Tibial artery (tissue), 4 donors: Measurements from ENCODE around the gene CNTNAP2.
"Not testable (repeated sequence)": the region's sequence is repeated elsewhere in the genome, so short reads cannot be mapped to it uniquely, and the experiment has no call there.

ENCODE experiments used
- DNase-seq, 2 donors: peaks; one replicate each; pipeline ENCODE4 v3.0.0-alpha.2; 2019
- H3K27ac ChIP-seq, 2 donors: fragments of 200-600 bp; sonication (generic) in 1 of 2; 1 replicate in 1 of 2; 2 replicates in 1 of 2; pipeline ENCODE4 v1.5.1; 2018 to 2019; ENCODE audit warnings: mild to moderate bottlenecking in 1 of 2
- H3K27me3 ChIP-seq, 2 donors: fragments of 200-600 bp; sonication (generic) in 1 of 2; one replicate each; pipeline versions ENCODE4 v1.5.1 to v1.6.0; 2016 to 2019
- H3K36me3 ChIP-seq, 3 donors: fragments of 200-600 bp; sonication (generic) in 2 of 3; one replicate each; pipeline ENCODE4 v1.5.1; 2016 to 2019; ENCODE audit warnings: mild to moderate bottlenecking in 2 of 3
- H3K4me1 ChIP-seq, 4 donors: fragments of 200-600 bp; sonication (generic) in 2 of 4; 1 replicate in 3 of 4; 2 replicates in 1 of 4; pipeline ENCODE4 v1.5.1; 2016 to 2019
- H3K4me3 ChIP-seq, 2 donors: fragments of 200-600 bp; sonication (generic) in 1 of 2; 1 replicate in 1 of 2; 2 replicates in 1 of 2; pipeline ENCODE4 v1.5.1; 2018 to 2019; ENCODE audit warnings: mild to moderate bottlenecking in 2 of 2
- H3K9me3 ChIP-seq, 3 donors: fragments of 200-600 bp; sonication (generic) in 1 of 3; one replicate each; pipeline ENCODE4 v1.5.1; 2016 to 2019
- CTCF ChIP-seq, 2 experiments: fragments of 200-600 bp in 1 of 2; fragments of 450-650 bp in 1 of 2; IDR thresholded peaks; one replicate each; pipeline ENCODE4 v1.5.1; 2017 to 2019; ENCODE audit warnings: antibody characterized with exemption in 2 of 2, mild to moderate bottlenecking in 1 of 2, moderate library complexity in 1 of 2
- intact Hi-C: fragments of 100-400 bp; cut with DNase I; formaldehyde crosslinking; loops from one replicate; pipeline ENCODE4 v1.15.0; 2023; ENCODE audit warnings: low total_unique reads

Gene CNTNAP2

GRCh38 chr7:146894927-146895326 lies 778.3 kb downstream of the CNTNAP2 start:
- Histone ChIP-seq H3K27ac (no peak overlapping the region), H3K36me3 (no peaks in the 10 kb centered on the region), H3K9me3 (no peaks in the 10 kb centered on the region), H3K4me1 (no peaks in the 10 kb centered on the region), H3K27me3 (no peaks in the 10 kb centered on the region), H3K4me3 (no peak overlapping the region)
- intact Hi-C loops = no loop called here
- TF ChIP-seq CTCF (IDR thresholded peaks at IDR 0.05) = no peak
- DNase-seq = no peak

- H3K9me3 ChIP-seq = no peaks in the 10 kb centered on the region
- no peak for DNase-seq
- H3K36me3 ChIP-seq = no peaks in the 10 kb centered on the region
- no peak for TF ChIP-seq CTCF (IDR thresholded peaks at IDR 0.05)
- no peak overlapping the region for H3K4me3 ChIP-seq
- no peaks in the 10 kb centered on the region for H3K27me3 ChIP-seq
- intact Hi-C loops = no loop called here
- no peak overlapping the region for H3K27ac ChIP-seq
- no peaks in the 10 kb centered on the region for H3K4me1 ChIP-seq
Observed at GRCh38 chr7:146902266-146902665, 785.7 kb downstream of the CNTNAP2 start.

- H3K9me3 ChIP-seq = no peaks in the 10 kb centered on the region
- H3K27ac ChIP-seq = no peak overlapping the region
- no peak for TF ChIP-seq CTCF (IDR thresholded peaks at IDR 0.05)
- H3K4me3 ChIP-seq = no peak overlapping the region
- intact Hi-C loops = no loop called here
- no peaks in the 10 kb centered on the region for H3K27me3 ChIP-seq
- no peak for DNase-seq
- H3K4me1 ChIP-seq = no peaks in the 10 kb centered on the region
- no peaks in the 10 kb centered on the region for H3K36me3 ChIP-seq
Observed at GRCh38 chr7:146902728-146903127, 786.1 kb downstream of the CNTNAP2 start.

- H3K27ac ChIP-seq, H3K36me3 ChIP-seq, DNase-seq, H3K4me1 ChIP-seq, H3K27me3 ChIP-seq, H3K9me3 ChIP-seq, intact Hi-C loops, H3K4me3 ChIP-seq: not testable (repeated sequence)
Observed at GRCh38 chr7:146905746-146906145, 789.1 kb downstream of the CNTNAP2 start.

GRCh38 chr7:146922782-146923181 lies 806.2 kb downstream of the CNTNAP2 start:
- no peak for DNase-seq
- no peak for TF ChIP-seq CTCF (IDR thresholded peaks at IDR 0.05)
- no peaks in the 10 kb centered on the region for H3K4me1 ChIP-seq
- H3K27ac ChIP-seq = no peak overlapping the region
- intact Hi-C loops = no loop called here
- H3K9me3 ChIP-seq = no peaks in the 10 kb centered on the region
- no peaks in the 10 kb centered on the region for H3K27me3 ChIP-seq
- no peak overlapping the region for H3K4me3 ChIP-seq
- no peaks in the 10 kb centered on the region for H3K36me3 ChIP-seq

GRCh38 chr7:146926841-146927240 lies 810.2 kb downstream of the CNTNAP2 start:
- no peaks in the 10 kb centered on the region for H3K27me3 ChIP-seq
- H3K4me3 ChIP-seq = no peak overlapping the region
- no peak overlapping the region for H3K27ac ChIP-seq
- TF ChIP-seq CTCF (IDR thresholded peaks at IDR 0.05) = no peak
- H3K36me3 ChIP-seq = no peaks in the 10 kb centered on the region
- H3K4me1 ChIP-seq = no peaks in the 10 kb centered on the region
- no peak for DNase-seq
- no peaks in the 10 kb centered on the region for H3K9me3 ChIP-seq
- intact Hi-C loops = no loop called here
